HG02973 (cell line): ENCODE measurements around the gene NKIRAS2.
"Not testable (repeated sequence)": the region's sequence is repeated elsewhere in the genome, so short reads cannot be mapped to it uniquely, and the experiment has no call there.

Experiments used
- ATAC-seq: cut with Tn5 transposase; IDR thresholded peaks from one replicate; pipeline ENCODE4 v1.9.1; 2021; ENCODE audit warnings: moderate library complexity; ENCODE audit not compliant: unreplicated experiment

NKIRAS2 gene

GRCh38 chr17:41996855-41997164 is 23.1 kb upstream of the NKIRAS2 start:
- ATAC-seq, result no peak

- no peak for ATAC-seq
Measured at GRCh38 chr17:41998497-41998896, 21.4 kb upstream of the NKIRAS2 start.

GRCh38 chr17:42000413-42001133 is 19.3 kb upstream of the NKIRAS2 start:
- ATAC-seq, result no peak

- no peak for ATAC-seq
Measured at GRCh38 chr17:42001729-42002128, 18.2 kb upstream of the NKIRAS2 start.

GRCh38 chr17:42002175-42002791 is 17.6 kb upstream of the NKIRAS2 start:
- ATAC-seq, result no peak

- ATAC-seq, result no peak
Measured at GRCh38 chr17:42002792-42003301, 17.0 kb upstream of the NKIRAS2 start.

- ATAC-seq, result no peak
Measured at GRCh38 chr17:42005166-42005565, 14.7 kb upstream of the NKIRAS2 start.

GRCh38 chr17:42009170-42009569 is 10.7 kb upstream of the NKIRAS2 start:
- ATAC-seq, result no peak

GRCh38 chr17:42010266-42010680 is 9.6 kb upstream of the NKIRAS2 start:
- ATAC-seq, result not testable (repeated sequence)

GRCh38 chr17:42010898-42011516 is 8.9 kb upstream of the NKIRAS2 start:
- ATAC-seq, result no peak

GRCh38 chr17:42012363-42012762 is 7.5 kb upstream of the NKIRAS2 start:
- not testable (repeated sequence) for ATAC-seq

- not testable (repeated sequence) for ATAC-seq
Measured at GRCh38 chr17:42013740-42014139, 6.2 kb upstream of the NKIRAS2 start.

- no peak for ATAC-seq
Measured at GRCh38 chr17:42016411-42016831, 3.5 kb upstream of the NKIRAS2 start.

GRCh38 chr17:42016941-42017865 is 2.7 kb upstream of the NKIRAS2 start, which contains the start of gene DNAJC7:
TSS of gene DNAJC7 (minus strand) at chr17:42017439. CDS start at chr17:42017416, 23 bp downstream.
- ATAC-seq, result peak; percentile 72

GRCh38 chr17:42017866-42018200 is 2.1 kb upstream of the NKIRAS2 start:
- no peak for ATAC-seq

- no peak for ATAC-seq
Measured at GRCh38 chr17:42018339-42018738, 1.6 kb upstream of the NKIRAS2 start.

GRCh38 chr17:42018988-42019387 is 902 bp upstream of the NKIRAS2 start:
- ATAC-seq, result no peak

- ATAC-seq, result not testable (repeated sequence)
Measured at GRCh38 chr17:42020845-42021244, 955 bp downstream of the NKIRAS2 start.

GRCh38 chr17:42023524-42024349 is 3.8 kb downstream of the NKIRAS2 start:
- no peak for ATAC-seq

GRCh38 chr17:42025191-42025579 is 5.3 kb downstream of the NKIRAS2 start:
- no peak for ATAC-seq
